ENCODE data around the gene STXBP2.

DNA sequence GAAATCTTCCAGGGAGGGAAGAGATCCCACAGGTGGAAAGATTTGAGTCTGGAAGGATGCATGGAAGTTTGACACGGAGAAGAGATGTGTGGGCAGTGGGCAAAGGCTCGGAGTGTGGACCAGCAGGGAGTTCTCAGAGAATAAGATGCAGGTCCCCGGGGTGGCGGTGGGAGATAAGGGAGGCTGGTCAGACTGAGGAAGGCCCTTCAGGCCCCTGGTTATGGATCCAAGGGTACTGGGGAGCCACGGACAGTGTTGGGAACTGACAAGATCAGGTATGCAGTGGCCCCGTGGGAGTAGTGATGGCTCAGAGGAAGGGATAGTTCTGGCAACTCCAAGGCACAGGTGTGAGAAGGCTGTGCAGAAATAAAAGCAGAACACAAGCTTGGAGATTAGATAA, 38.7 kb upstream of the STXBP2 start:
- TF ChIP-seq EZH2 (optimal IDR thresholded peaks at IDR 0.05; ENCODE audit: low read depth, low read length): no peak
- TF ChIP-seq, protein P1, sequence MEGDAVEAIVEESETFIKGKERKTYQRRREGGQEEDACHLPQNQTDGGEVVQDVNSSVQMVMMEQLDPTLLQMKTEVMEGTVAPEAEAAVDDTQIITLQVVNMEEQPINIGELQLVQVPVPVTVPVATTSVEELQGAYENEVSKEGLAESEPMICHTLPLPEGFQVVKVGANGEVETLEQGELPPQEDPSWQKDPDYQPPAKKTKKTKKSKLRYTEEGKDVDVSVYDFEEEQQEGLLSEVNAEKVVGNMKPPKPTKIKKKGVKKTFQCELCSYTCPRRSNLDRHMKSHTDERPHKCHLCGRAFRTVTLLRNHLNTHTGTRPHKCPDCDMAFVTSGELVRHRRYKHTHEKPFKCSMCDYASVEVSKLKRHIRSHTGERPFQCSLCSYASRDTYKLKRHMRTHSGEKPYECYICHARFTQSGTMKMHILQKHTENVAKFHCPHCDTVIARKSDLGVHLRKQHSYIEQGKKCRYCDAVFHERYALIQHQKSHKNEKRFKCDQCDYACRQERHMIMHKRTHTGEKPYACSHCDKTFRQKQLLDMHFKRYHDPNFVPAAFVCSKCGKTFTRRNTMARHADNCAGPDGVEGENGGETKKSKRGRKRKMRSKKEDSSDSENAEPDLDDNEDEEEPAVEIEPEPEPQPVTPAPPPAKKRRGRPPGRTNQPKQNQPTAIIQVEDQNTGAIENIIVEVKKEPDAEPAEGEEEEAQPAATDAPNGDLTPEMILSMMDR (IDR thresholded peaks at IDR 0.05; ENCODE audit: low read length): no peak

All from MM.1S (cell line).